Measurements from ENCODE around the gene FBXL7. TPM values are rescaled to one million over a fixed set of nuclear protein-coding genes. Genes with fewer than 3 reads are reported as not detected.

The FBXL7 gene
- total and polyA plus RNA-seq, 7 experiments from 2014 or later: not detected

- CTCF ChIA-PET: no interaction called here
- H3K9me3 ChIP-seq (ENCODE audit: control insufficient read depth in 2 of 3, low read length in 3 of 3): no peaks in the 10 kb centered on the region
- peaks cover 0 to 5% (median 0%) of the 10 kb centered on the region in 5 donors for H3K27me3 Mint-ChIP-seq
- POLR2A ChIA-PET: no interaction called here
- H3K27me3 ChIP-seq (ENCODE audit: control insufficient read depth in 2 of 2, insufficient read depth in 2 of 2, low read length in 2 of 2): no peaks in the 10 kb centered on the region
- H3K4me1 Mint-ChIP-seq: no peaks in the 10 kb centered on the region
- H3K4me3 ChIP-seq (ENCODE audit: low read length): no peak overlapping the region
- H3K9me3 Mint-ChIP-seq: peaks cover 0 to 20% (median 5%) of the 10 kb centered on the region in 11 donors
- intact Hi-C loops (cut with micrococcal nuclease): no loop called here
- no peak overlapping the region for H3K27ac Mint-ChIP-seq
- H3K4me3 Mint-ChIP-seq: no peak overlapping the region
- H3K36me3 Mint-ChIP-seq: no peaks in the 10 kb centered on the region
- H3K27ac ChIP-seq (ENCODE audit: low read depth, low read length): no peak overlapping the region
- ATAC-seq (no peak), DNase-seq (no peak)
- no peaks in the 10 kb centered on the region for H3K36me3 ChIP-seq (ENCODE audit: control insufficient read depth in 2 of 3, insufficient read depth in 3 of 3, low read length in 3 of 3)
- no peaks in the 10 kb centered on the region for H3K4me1 ChIP-seq (ENCODE audit: control insufficient read depth in 2 of 2, insufficient read depth in 2 of 2, low read length in 2 of 2)
These were observed 22.2 kb downstream of the FBXL7 start for GRCh38 chr5:15522187-15522520.

DNA sequence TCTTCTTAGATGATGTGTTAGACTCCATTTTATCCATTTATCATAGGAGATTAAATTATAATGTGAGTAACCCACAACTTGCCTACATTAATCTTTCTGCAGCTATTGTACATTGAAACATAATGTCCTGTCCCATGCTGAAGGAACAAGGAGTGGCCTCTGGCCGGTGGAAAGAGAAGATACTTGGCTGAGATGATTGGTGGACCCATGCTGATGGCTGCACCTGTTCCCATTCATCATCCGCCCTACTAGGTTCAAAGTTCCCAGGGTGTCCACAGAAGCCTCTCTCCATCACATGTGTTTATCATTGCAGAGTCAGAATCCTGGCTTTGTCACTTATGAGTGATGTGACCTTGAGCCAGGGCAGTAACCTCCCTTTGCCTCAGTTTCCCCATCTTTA, 24.7 kb downstream of the FBXL7 start:
- DNase-seq: no peak
- no peaks in the 10 kb centered on the region for H3K9me3 ChIP-seq (ENCODE audit: control insufficient read depth in 2 of 3, low read length in 3 of 3)
- H3K4me3 ChIP-seq (ENCODE audit: low read length): no peak overlapping the region
- ChIA-PET POLR2A (no interaction called here), CTCF (no interaction called here)
- Mint-ChIP-seq H3K27me3 (peaks cover 0 to 5% (median 0%) of the 10 kb centered on the region in 5 donors), H3K36me3 (no peaks in the 10 kb centered on the region), H3K4me1 (no peaks in the 10 kb centered on the region), H3K9me3 (peaks cover 0 to 16% (median 5%) of the 10 kb centered on the region in 11 donors), H3K27ac (no peak overlapping the region), H3K4me3 (no peak overlapping the region)
- intact Hi-C loops (cut with micrococcal nuclease): no loop called here
- no peaks in the 10 kb centered on the region for H3K27me3 ChIP-seq (ENCODE audit: control insufficient read depth in 2 of 2, insufficient read depth in 2 of 2, low read length in 2 of 2)
- H3K27ac ChIP-seq (ENCODE audit: low read depth, low read length): no peak overlapping the region
- H3K4me1 ChIP-seq (ENCODE audit: control insufficient read depth in 2 of 2, insufficient read depth in 2 of 2, low read length in 2 of 2): no peaks in the 10 kb centered on the region
- no peak for ATAC-seq
- no peaks in the 10 kb centered on the region for H3K36me3 ChIP-seq (ENCODE audit: control insufficient read depth in 2 of 3, insufficient read depth in 3 of 3, low read length in 3 of 3)

GRCh38 chr5:15525703-15526275, 25.8 kb downstream of the FBXL7 start:
- CTCF ChIA-PET: no interaction called here
- no peaks in the 10 kb centered on the region for H3K4me1 Mint-ChIP-seq

GRCh38 chr5:15526413-15526812, 26.4 kb downstream of the FBXL7 start:
- POLR2A ChIA-PET: no interaction called here
- Histone ChIP-seq H3K27ac (ENCODE audit: low read depth, low read length) (no peak overlapping the region), H3K4me1 (ENCODE audit: control insufficient read depth in 2 of 2, insufficient read depth in 2 of 2, low read length in 2 of 2) (no peaks in the 10 kb centered on the region), H3K27me3 (ENCODE audit: control insufficient read depth in 2 of 2, insufficient read depth in 2 of 2, low read length in 2 of 2) (no peaks in the 10 kb centered on the region), H3K4me3 (ENCODE audit: low read length) (no peak overlapping the region), H3K9me3 (ENCODE audit: control insufficient read depth in 2 of 3, low read length in 3 of 3) (no peaks in the 10 kb centered on the region), H3K36me3 (ENCODE audit: control insufficient read depth in 2 of 3, insufficient read depth in 3 of 3, low read length in 3 of 3) (no peaks in the 10 kb centered on the region)
- no peak overlapping the region for H3K4me3 Mint-ChIP-seq
- no peaks in the 10 kb centered on the region for H3K4me1 Mint-ChIP-seq
- H3K27ac Mint-ChIP-seq: no peak overlapping the region
- intact Hi-C loops (cut with micrococcal nuclease): no loop called here
- peaks cover 0 to 16% (median 4%) of the 10 kb centered on the region in 11 donors for H3K9me3 Mint-ChIP-seq
- H3K36me3 Mint-ChIP-seq: no peaks in the 10 kb centered on the region
- DNase-seq: no peak
- CTCF ChIA-PET: no interaction called here
- peaks cover 0 to 5% (median 0%) of the 10 kb centered on the region in 5 donors for H3K27me3 Mint-ChIP-seq
- ATAC-seq: no peak

More at GRCh38 chr5:15525703-15526275, 25.8 kb downstream of the FBXL7 start:
- Histone ChIP-seq H3K27me3 (ENCODE audit: control insufficient read depth in 2 of 2, insufficient read depth in 2 of 2, low read length in 2 of 2) (no peaks in the 10 kb centered on the region), H3K9me3 (ENCODE audit: control insufficient read depth in 2 of 3, low read length in 3 of 3) (no peaks in the 10 kb centered on the region), H3K36me3 (ENCODE audit: control insufficient read depth in 2 of 3, insufficient read depth in 3 of 3, low read length in 3 of 3) (no peaks in the 10 kb centered on the region), H3K4me1 (ENCODE audit: control insufficient read depth in 2 of 2, insufficient read depth in 2 of 2, low read length in 2 of 2) (no peaks in the 10 kb centered on the region), H3K27ac (ENCODE audit: low read depth, low read length) (no peak overlapping the region), H3K4me3 (ENCODE audit: low read length) (no peak overlapping the region)
- Mint-ChIP-seq H3K27me3 (peaks cover 0 to 5% (median 0%) of the 10 kb centered on the region in 5 donors), H3K36me3 (no peaks in the 10 kb centered on the region), H3K9me3 (peaks cover 0 to 16% (median 5%) of the 10 kb centered on the region in 11 donors), H3K4me3 (no peak overlapping the region), H3K27ac (no peak overlapping the region)
- ATAC-seq (no peak), DNase-seq (no peak)
- intact Hi-C loops (cut with micrococcal nuclease): no loop called here
- POLR2A ChIA-PET: no interaction called here

GRCh38 chr5:15528476-15528875, 28.5 kb downstream of the FBXL7 start:
- CTCF ChIA-PET: no interaction called here
- POLR2A ChIA-PET: no interaction called here

DNA sequence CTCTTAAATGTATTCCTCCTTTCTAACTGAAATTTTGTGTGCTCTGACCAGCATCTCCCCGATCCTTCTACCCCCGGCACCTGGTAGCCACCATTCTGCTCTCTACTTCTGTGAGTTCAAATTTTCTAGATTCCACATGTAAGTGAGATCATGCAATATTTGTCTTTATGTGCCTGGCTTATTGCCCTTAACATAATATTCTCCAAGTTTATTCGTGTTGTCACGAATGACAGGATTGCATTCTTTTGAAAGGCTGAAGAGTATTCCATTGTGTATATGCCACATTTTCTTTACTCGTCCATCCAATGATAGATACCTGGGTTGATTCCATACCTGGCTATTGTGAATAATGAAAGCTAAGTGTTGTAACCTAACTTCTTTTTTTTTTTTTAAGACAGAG, 29.0 kb downstream of the FBXL7 start:
- Histone ChIP-seq H3K36me3 (ENCODE audit: control insufficient read depth in 2 of 3, insufficient read depth in 3 of 3, low read length in 3 of 3) (no peaks in the 10 kb centered on the region), H3K27me3 (ENCODE audit: control insufficient read depth in 2 of 2, insufficient read depth in 2 of 2, low read length in 2 of 2) (no peaks in the 10 kb centered on the region), H3K4me3 (ENCODE audit: low read length) (no peak overlapping the region), H3K9me3 (ENCODE audit: control insufficient read depth in 2 of 3, low read length in 3 of 3) (no peaks in the 10 kb centered on the region), H3K4me1 (ENCODE audit: control insufficient read depth in 2 of 2, insufficient read depth in 2 of 2, low read length in 2 of 2) (no peaks in the 10 kb centered on the region), H3K27ac (ENCODE audit: low read depth, low read length) (no peak overlapping the region)
- Mint-ChIP-seq H3K27ac (no peak overlapping the region), H3K36me3 (no peaks in the 10 kb centered on the region), H3K4me1 (no peaks in the 10 kb centered on the region), H3K4me3 (no peak overlapping the region), H3K27me3 (peaks cover 0 to 5% (median 0%) of the 10 kb centered on the region in 5 donors), H3K9me3 (peaks cover 0 to 19% (median 8%) of the 10 kb centered on the region in 11 donors)
- DNase-seq: no peak
- CTCF ChIA-PET: no interaction called here
- intact Hi-C loops (cut with micrococcal nuclease): no loop called here
- POLR2A ChIA-PET: no interaction called here
- ATAC-seq: no peak

More at GRCh38 chr5:15528476-15528875, 28.5 kb downstream of the FBXL7 start:
- Mint-ChIP-seq H3K4me3 (no peak overlapping the region), H3K4me1 (no peaks in the 10 kb centered on the region), H3K27me3 (peaks cover 0 to 5% (median 0%) of the 10 kb centered on the region in 5 donors), H3K9me3 (peaks cover 0 to 19% (median 7%) of the 10 kb centered on the region in 11 donors), H3K27ac (no peak overlapping the region), H3K36me3 (no peaks in the 10 kb centered on the region)
- no peak overlapping the region for H3K4me3 ChIP-seq (ENCODE audit: low read length)
- no peak overlapping the region for H3K27ac ChIP-seq (ENCODE audit: low read depth, low read length)
- no peaks in the 10 kb centered on the region for H3K36me3 ChIP-seq (ENCODE audit: control insufficient read depth in 2 of 3, insufficient read depth in 3 of 3, low read length in 3 of 3)
- DNase-seq (no peak), ATAC-seq (no peak)
- H3K27me3 ChIP-seq (ENCODE audit: control insufficient read depth in 2 of 2, insufficient read depth in 2 of 2, low read length in 2 of 2): no peaks in the 10 kb centered on the region
- no peaks in the 10 kb centered on the region for H3K9me3 ChIP-seq (ENCODE audit: control insufficient read depth in 2 of 3, low read length in 3 of 3)
- intact Hi-C loops (cut with micrococcal nuclease): no loop called here
- no peaks in the 10 kb centered on the region for H3K4me1 ChIP-seq (ENCODE audit: control insufficient read depth in 2 of 2, insufficient read depth in 2 of 2, low read length in 2 of 2)

DNA sequence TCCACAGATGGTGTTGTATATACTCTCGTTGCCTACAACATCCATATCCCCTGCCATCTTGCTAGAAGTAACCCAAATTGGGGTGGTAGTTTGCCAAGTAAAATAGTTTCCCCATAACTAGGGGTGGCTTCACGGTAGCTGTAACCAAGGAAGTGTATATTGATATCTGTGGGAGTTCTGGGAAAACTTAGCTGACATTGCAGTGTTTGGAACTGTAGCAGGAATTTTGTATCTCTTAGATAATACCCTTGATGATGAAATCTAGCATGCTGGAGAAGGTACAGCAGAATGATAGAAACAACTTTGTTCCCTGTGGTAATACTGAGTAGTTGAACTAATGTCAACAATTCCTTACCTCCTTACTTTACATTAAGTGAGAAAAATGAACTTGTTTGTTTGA, 29.8 kb downstream of the FBXL7 start:
- H3K36me3 ChIP-seq (ENCODE audit: control insufficient read depth in 2 of 3, insufficient read depth in 3 of 3, low read length in 3 of 3): no peaks in the 10 kb centered on the region
- intact Hi-C loops (cut with micrococcal nuclease): no loop called here
- no peak overlapping the region for H3K27ac ChIP-seq (ENCODE audit: low read depth, low read length)
- DNase-seq (no peak), ATAC-seq (no peak)
- Mint-ChIP-seq H3K27ac (no peak overlapping the region), H3K4me3 (no peak overlapping the region), H3K27me3 (peaks cover 0 to under 1% (median 0%) of the 10 kb centered on the region in 5 donors), H3K4me1 (no peaks in the 10 kb centered on the region), H3K36me3 (no peaks in the 10 kb centered on the region), H3K9me3 (peaks cover 0 to 19% (median 10%) of the 10 kb centered on the region in 11 donors)
- no peaks in the 10 kb centered on the region for H3K9me3 ChIP-seq (ENCODE audit: control insufficient read depth in 2 of 3, low read length in 3 of 3)
- CTCF ChIA-PET: no interaction called here
- no peaks in the 10 kb centered on the region for H3K27me3 ChIP-seq (ENCODE audit: control insufficient read depth in 2 of 2, insufficient read depth in 2 of 2, low read length in 2 of 2)
- H3K4me1 ChIP-seq (ENCODE audit: control insufficient read depth in 2 of 2, insufficient read depth in 2 of 2, low read length in 2 of 2): no peaks in the 10 kb centered on the region
- POLR2A ChIA-PET: no interaction called here
- no peak overlapping the region for H3K4me3 ChIP-seq (ENCODE audit: low read length)

Data from naive thymus-derived CD4-positive, alpha-beta T cell (primary cell).